GM12875 (cell line): ENCODE data around the gene FBXO27.
A peak's percentile ranks its signal among the peaks of the same experiment; 100 is the strongest.

Source experiments
- H3K4me3 ChIP-seq: one replicate; pipeline ENCODE4 v1.5.1; 2011; ENCODE audit warnings: low read depth, low read length, control low read depth
- TF ChIP-seq, protein P1 (sequence below): IDR thresholded peaks from 2 replicates; pipeline ENCODE4 v1.5.1; 2011; ENCODE audit warnings: low read depth, mild to moderate bottlenecking, control low read depth, inconsistent platforms, low read length, moderate library complexity, borderline replicate concordance; ENCODE audit not compliant: insufficient read depth

FBXO27 gene

DNA sequence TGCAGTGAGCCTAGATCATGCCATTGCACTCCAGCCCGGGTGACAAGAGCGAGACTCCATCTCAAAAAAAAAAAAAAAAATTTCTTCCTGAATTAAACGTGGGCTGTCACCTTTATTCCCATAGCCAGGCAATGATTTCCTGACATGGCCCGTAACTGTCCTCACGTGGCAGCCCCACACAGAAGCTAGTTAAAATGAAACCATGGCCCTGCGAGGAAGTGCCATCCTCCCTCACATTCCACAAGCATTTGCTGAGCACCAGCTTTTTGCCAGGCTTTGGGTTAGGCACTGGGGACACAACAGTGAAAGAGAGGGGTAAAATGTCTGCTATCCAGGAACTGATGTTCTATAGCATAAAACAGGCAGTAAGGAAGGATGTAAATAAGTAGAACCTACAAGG, 13.2 kb upstream of the FBXO27 start:
- H3K4me3 ChIP-seq = no peak overlapping the region
- TF ChIP-seq, protein P1, sequence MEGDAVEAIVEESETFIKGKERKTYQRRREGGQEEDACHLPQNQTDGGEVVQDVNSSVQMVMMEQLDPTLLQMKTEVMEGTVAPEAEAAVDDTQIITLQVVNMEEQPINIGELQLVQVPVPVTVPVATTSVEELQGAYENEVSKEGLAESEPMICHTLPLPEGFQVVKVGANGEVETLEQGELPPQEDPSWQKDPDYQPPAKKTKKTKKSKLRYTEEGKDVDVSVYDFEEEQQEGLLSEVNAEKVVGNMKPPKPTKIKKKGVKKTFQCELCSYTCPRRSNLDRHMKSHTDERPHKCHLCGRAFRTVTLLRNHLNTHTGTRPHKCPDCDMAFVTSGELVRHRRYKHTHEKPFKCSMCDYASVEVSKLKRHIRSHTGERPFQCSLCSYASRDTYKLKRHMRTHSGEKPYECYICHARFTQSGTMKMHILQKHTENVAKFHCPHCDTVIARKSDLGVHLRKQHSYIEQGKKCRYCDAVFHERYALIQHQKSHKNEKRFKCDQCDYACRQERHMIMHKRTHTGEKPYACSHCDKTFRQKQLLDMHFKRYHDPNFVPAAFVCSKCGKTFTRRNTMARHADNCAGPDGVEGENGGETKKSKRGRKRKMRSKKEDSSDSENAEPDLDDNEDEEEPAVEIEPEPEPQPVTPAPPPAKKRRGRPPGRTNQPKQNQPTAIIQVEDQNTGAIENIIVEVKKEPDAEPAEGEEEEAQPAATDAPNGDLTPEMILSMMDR = no peak

DNA sequence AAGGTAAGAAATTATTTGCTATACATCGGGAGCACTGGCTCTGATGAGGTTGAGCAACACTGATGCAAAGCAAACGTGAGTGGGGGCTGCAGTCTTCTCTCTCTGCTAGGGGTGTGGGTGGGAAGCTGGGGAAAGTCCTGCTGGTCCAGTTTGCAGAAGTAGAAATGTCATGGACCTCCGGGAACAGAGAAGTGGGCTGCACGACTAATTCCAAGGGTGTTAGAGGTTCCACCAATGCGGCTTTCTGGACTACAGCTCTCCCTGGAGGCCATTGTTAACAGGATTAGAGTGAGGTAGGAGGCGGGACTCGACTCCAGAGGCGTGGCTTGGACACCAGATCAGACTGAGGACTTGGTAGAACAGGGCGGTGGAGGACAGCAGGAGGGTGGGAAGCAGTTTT, 5.7 kb upstream of the FBXO27 start:
- H3K4me3 ChIP-seq = no peak overlapping the region
- TF ChIP-seq, protein P1 = no peak

DNA sequence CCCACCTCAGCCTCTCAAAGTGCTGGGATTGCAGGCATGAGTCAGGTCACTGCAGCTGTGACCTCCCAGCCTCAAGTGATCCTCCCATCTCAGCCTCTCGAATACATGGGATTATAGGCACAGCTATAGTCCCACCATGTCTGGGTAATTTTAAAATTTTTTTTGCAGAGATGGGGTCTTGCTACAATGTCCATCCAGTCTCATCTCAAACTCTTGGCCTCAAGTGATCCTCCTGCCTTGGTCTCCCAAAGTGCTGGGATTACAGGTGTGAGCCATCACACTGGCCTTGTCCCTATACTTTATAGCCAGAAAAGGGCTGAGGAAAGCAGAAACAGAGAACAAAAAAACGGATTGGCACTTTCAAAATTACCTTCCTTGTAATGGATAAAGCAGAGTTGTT, 4.8 kb upstream of the FBXO27 start:
- H3K4me3 ChIP-seq = no peak overlapping the region
- TF ChIP-seq, protein P1 = no peak

DNA sequence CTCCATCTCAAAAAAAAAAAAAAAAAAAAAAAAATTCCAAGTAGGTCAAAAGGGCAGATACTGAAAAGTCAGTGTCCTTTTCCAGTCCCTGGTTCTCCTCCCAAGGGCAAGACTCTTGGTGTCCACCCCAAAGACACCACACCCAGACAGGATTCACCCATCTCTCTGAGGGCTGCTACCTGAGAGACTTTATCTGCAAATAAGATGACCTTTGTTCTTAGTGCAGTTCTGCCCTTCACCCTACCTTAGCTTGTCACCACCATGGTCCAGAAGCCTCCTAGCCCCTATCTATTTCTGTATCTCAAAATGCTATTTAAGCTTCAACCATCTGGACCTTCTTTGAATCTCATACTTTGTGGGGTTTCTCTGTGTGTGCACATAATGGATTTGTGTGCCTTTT, 4.2 kb upstream of the FBXO27 start:
- TF ChIP-seq, protein P1 = no peak
- H3K4me3 ChIP-seq = no peak overlapping the region

DNA sequence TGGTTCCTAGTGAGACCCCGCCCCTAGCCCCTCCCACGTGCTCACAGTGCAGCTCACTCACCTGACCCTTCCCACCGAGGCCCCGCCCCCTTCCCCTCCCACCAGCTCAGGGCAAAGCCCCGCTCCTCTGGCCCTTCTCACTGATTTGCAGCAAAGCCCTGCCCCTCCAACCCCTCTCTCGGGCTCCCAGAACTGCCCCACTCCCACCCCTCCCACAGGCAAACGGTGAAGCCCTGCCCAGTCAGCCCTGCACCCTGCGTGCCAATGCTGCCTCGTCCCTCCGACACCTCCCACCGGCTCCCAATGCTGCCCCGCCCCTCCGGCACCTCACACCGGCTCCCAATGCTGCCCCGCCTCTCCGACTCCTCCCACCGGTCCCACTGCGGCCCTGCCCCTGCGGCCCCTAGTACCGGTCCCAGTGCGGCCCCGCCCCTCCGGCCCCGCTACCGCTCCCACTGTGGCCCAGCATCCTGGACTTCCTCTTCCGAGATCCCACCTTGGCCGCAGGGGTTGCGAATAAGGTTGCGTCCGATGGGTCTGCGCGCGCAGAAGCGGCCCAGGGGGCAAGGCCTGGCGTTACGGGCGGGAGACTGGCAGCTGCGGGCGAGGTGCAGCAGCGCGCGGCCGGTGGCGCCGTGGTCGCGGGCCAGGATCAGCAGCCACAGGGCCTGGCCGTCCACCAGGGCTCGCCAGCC, 834 bp downstream of the FBXO27 start:
- TF ChIP-seq, protein P1 = no peak
- H3K4me3 ChIP-seq = peak overlapping the region; percentile 62

DNA sequence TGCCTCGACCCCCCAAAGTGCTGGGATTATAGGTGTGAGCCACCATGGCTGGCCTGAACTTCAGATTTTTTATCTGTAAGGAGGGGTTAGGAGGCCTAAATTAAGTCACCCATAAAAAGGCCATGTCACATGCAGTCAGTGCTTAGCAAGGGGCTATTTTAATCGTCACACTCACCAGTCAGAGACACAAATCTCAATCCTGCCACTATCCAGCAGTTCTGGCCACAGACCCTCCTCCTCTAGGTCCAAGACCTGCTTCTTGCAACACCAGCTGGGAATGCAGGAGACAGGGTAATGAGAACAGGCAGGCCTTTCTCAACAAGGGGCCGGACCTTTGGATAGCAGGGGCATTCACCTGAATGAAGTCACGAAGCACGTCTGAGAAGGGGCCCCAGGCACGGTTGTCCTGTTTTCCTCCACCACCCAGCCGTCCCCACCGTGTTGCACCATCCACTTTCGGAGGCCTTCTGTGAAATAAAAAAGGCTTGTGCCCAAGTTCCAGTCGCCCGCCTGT, 1.4 kb downstream of the FBXO27 start:
- H3K4me3 ChIP-seq = peak overlapping the region; percentile 62
- TF ChIP-seq, protein P1 = no peak
